HEK293 (cell line): ENCODE results near the gene CACNA1S.

Source experiments
- CTCF ChIA-PET: fragments of 350-600 bp; formaldehyde crosslinking; extraction: SDS; loops from one replicate; lab custom pipeline; 2021; ENCODE audit warnings: antibody characterized with exemption; lab: Yijun Ruan, JAX
- POLR2A ChIA-PET: fragments of 300-600 bp; formaldehyde crosslinking; extraction: SDS; loops from one replicate; lab custom pipeline; 2020; ENCODE audit warnings: antibody characterized with exemption, inconsistent platforms; lab: Yijun Ruan, JAX
- H3K27ac ChIP-seq: fragments of 200-500 bp; sonication (Bioruptor generic); 2 replicates; pipeline ENCODE4 v1.5.1; 2014; ENCODE audit warnings: low read depth, low read length, control low read depth, inconsistent platforms; ENCODE audit errors: extremely low read depth
- H3K36me3 ChIP-seq, 2 experiments: fragments of 200-500 bp in 1 of 2; sonication (Bioruptor generic) in 1 of 2; 1 replicate in 1 of 2; 2 replicates in 1 of 2; pipeline ENCODE4 v1.5.1; 2014 to 2017; ENCODE audit warnings: inconsistent platforms in 2 of 2, low read length in 2 of 2; ENCODE audit not compliant: control insufficient read depth in 2 of 2, insufficient read depth in 1 of 2
- H3K4me1 ChIP-seq: fragments of 200-500 bp; sonication (Bioruptor generic); 2 replicates; pipeline ENCODE4 v1.5.1; 2014; ENCODE audit warnings: mild to moderate bottlenecking, low read length, inconsistent platforms; ENCODE audit not compliant: control insufficient read depth, insufficient read depth
- H3K4me3 ChIP-seq: 2 replicates; pipeline ENCODE4 v1.5.1; 2011; ENCODE audit warnings: low read depth, mild to moderate bottlenecking, control low read depth, low read length, moderate library complexity
- H3K9me3 ChIP-seq: fragments of 200-500 bp; sonication (Bioruptor generic); 2 replicates; pipeline ENCODE4 v1.5.1; 2014; ENCODE audit warnings: low read depth, low read length, inconsistent platforms; ENCODE audit not compliant: control insufficient read depth, insufficient read depth
- FEZF1 ChIP-seq: fragments of 450-650 bp; formaldehyde crosslinking; IDR thresholded peaks from 2 replicates; pipeline ENCODE4 v1.5.1; 2016; ENCODE audit warnings: missing biosample characterization, missing genetic modification characterization
- IKZF3 ChIP-seq: fragments of 450-650 bp; IDR thresholded peaks from 2 replicates; pipeline ENCODE4 v1.5.0; 2018; ENCODE audit warnings: missing biosample characterization, mild to moderate bottlenecking, missing genetic modification characterization, moderate library complexity
- SP2 ChIP-seq: fragments of 450-650 bp; formaldehyde crosslinking; IDR thresholded peaks from 2 replicates; pipeline ENCODE4 v1.5.1; 2016; ENCODE audit warnings: missing biosample characterization, missing genetic modification characterization
- SP7 ChIP-seq: fragments of 450-650 bp; formaldehyde crosslinking; IDR thresholded peaks from 2 replicates; pipeline ENCODE4 v1.5.1; 2016; ENCODE audit warnings: missing biosample characterization, missing genetic modification characterization
- ZFP3 ChIP-seq: fragments of 450-650 bp; formaldehyde crosslinking; IDR thresholded peaks from 2 replicates; pipeline ENCODE4 v1.5.1; 2016; ENCODE audit warnings: low read depth, missing biosample characterization, missing genetic modification characterization
- ZNF10 ChIP-seq: fragments of 450-650 bp; formaldehyde crosslinking; IDR thresholded peaks from 2 replicates; pipeline ENCODE4 v1.5.1; 2017; ENCODE audit warnings: missing biosample characterization, missing genetic modification characterization
- ZNF2 ChIP-seq: fragments of 450-650 bp; formaldehyde crosslinking; IDR thresholded peaks from 2 replicates; pipeline ENCODE4 v1.5.1; 2016; ENCODE audit warnings: missing biosample characterization, missing genetic modification characterization
- ZNF202 ChIP-seq: fragments of 450-650 bp; formaldehyde crosslinking; IDR thresholded peaks from 2 replicates; pipeline ENCODE4 v1.5.1; 2016; ENCODE audit warnings: missing biosample characterization, missing genetic modification characterization, borderline replicate concordance
- ZNF211 ChIP-seq: fragments of 450-650 bp; formaldehyde crosslinking; IDR thresholded peaks from 2 replicates; pipeline ENCODE4 v1.5.1; 2016; ENCODE audit warnings: low read depth, missing biosample characterization, missing genetic modification characterization
- ZNF473 ChIP-seq: fragments of 450-650 bp; formaldehyde crosslinking; IDR thresholded peaks from 2 replicates; pipeline ENCODE4 v1.5.1; 2017; ENCODE audit warnings: missing biosample characterization, missing genetic modification characterization
- ZNF549 ChIP-seq: fragments of 450-650 bp; IDR thresholded peaks from 2 replicates; pipeline ENCODE4 v1.5.1; 2018; ENCODE audit warnings: missing biosample characterization, missing genetic modification characterization, mild to moderate bottlenecking, inconsistent platforms, moderate library complexity
- ZNF560 ChIP-seq: fragments of 450-650 bp; formaldehyde crosslinking; IDR thresholded peaks from 2 replicates; pipeline ENCODE4 v1.5.1; 2017; ENCODE audit warnings: missing biosample characterization, missing genetic modification characterization, borderline replicate concordance
- ZNF785 ChIP-seq: fragments of 450-650 bp; formaldehyde crosslinking; IDR thresholded peaks from 2 replicates; pipeline ENCODE4 v1.5.1; 2016; ENCODE audit warnings: missing biosample characterization, missing genetic modification characterization
- ZXDB ChIP-seq: fragments of 450-650 bp; formaldehyde crosslinking; IDR thresholded peaks from 2 replicates; pipeline ENCODE4 v1.5.1; 2016; ENCODE audit warnings: missing biosample characterization, missing genetic modification characterization
- TF ChIP-seq, protein P1 (sequence below): fragments of 450-650 bp; formaldehyde crosslinking; IDR thresholded peaks from 2 replicates; pipeline ENCODE4 v1.5.1; 2016; ENCODE audit warnings: missing biosample characterization, missing genetic modification characterization, low read depth
- TF ChIP-seq, protein P2 (sequence below): fragments of 450-650 bp; formaldehyde crosslinking; IDR thresholded peaks from 2 replicates; pipeline ENCODE4 v1.5.1; 2016; ENCODE audit warnings: missing biosample characterization, missing genetic modification characterization
- TF ChIP-seq, protein P3 (sequence below): fragments of 450-650 bp; formaldehyde crosslinking; IDR thresholded peaks from 2 replicates; pipeline ENCODE4 v1.5.1; 2016; ENCODE audit warnings: missing biosample characterization, missing genetic modification characterization
- TF ChIP-seq, protein P4 (sequence below): fragments of 450-650 bp; formaldehyde crosslinking; IDR thresholded peaks from 2 replicates; pipeline ENCODE4 v1.5.1; 2016; ENCODE audit warnings: missing biosample characterization, missing genetic modification characterization
- TF ChIP-seq, protein P5 (sequence below): fragments of 450-650 bp; IDR thresholded peaks from 2 replicates; pipeline ENCODE4 v1.5.1; 2018; ENCODE audit warnings: missing biosample characterization, missing genetic modification characterization

CACNA1S gene

DNA sequence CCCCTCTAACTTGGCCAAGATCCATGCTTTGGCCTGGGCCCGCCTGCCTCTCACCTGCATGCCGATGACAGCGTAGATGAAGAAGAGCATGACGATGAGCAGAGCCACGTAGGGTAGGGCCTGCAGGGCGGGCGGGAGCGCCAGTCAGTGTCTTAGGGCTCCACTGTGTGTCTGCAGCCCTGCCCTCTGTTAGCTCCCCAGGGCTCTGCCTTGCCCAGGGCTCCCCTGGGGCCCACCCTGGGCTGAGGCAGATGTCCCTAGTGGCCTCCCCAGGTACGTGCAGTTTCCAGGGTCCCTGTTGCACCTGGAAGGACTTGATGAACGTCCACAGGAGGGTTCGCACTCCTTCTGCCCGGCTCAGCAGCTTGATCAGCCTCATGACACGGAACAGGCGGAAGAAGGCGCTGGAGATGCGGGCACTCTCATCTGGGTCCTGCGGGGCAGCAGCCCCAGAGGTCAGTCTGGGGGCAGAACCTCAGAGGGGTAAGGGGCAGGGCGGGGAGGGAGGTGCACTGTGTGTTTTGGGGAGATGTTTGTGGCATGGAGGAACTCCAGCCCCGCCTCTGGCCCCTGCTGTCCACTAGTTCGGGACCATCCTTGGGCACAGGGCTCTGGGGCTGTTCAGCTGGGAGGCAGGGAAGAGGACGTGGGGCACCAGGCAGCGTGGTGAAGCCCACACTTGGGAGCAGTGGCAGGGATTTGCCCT lies 58.9 kb downstream of the CACNA1S start:
- H3K27ac ChIP-seq: no peak overlapping the region
- H3K4me1 ChIP-seq: peaks cover 4% of the 10 kb centered on the region
- ChIA-PET POLR2A (no interaction called here), CTCF (interaction anchor here (0.6 to 1.4 kb wide), 2 partner anchors 74 to 1165 kb away, joined by 3 to 6 read pairs; no protein-coding TSS in a partner anchor)
- H3K36me3 ChIP-seq: no peaks in the 10 kb centered on the region
- no peaks in the 10 kb centered on the region for H3K9me3 ChIP-seq
- H3K4me3 ChIP-seq: no peak overlapping the region
- no peak for TF ChIP-seq SP2 (tag by site-specific recombination)
- TF ChIP-seq, protein P1, sequence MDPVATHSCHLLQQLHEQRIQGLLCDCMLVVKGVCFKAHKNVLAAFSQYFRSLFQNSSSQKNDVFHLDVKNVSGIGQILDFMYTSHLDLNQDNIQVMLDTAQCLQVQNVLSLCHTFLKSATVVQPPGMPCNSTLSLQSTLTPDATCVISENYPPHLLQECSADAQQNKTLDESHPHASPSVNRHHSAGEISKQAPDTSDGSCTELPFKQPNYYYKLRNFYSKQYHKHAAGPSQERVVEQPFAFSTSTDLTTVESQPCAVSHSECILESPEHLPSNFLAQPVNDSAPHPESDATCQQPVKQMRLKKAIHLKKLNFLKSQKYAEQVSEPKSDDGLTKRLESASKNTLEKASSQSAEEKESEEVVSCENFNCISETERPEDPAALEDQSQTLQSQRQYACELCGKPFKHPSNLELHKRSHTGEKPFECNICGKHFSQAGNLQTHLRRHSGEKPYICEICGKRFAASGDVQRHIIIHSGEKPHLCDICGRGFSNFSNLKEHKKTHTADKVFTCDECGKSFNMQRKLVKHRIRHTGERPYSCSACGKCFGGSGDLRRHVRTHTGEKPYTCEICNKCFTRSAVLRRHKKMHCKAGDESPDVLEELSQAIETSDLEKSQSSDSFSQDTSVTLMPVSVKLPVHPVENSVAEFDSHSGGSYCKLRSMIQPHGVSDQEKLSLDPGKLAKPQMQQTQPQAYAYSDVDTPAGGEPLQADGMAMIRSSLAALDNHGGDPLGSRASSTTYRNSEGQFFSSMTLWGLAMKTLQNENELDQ: no peak
- TF ChIP-seq, protein P2, sequence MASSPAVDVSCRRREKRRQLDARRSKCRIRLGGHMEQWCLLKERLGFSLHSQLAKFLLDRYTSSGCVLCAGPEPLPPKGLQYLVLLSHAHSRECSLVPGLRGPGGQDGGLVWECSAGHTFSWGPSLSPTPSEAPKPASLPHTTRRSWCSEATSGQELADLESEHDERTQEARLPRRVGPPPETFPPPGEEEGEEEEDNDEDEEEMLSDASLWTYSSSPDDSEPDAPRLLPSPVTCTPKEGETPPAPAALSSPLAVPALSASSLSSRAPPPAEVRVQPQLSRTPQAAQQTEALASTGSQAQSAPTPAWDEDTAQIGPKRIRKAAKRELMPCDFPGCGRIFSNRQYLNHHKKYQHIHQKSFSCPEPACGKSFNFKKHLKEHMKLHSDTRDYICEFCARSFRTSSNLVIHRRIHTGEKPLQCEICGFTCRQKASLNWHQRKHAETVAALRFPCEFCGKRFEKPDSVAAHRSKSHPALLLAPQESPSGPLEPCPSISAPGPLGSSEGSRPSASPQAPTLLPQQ (tag by site-specific recombination): 0 out of 2 replicates have a peak, but pooled peaks have one; percentile 26

DNA sequence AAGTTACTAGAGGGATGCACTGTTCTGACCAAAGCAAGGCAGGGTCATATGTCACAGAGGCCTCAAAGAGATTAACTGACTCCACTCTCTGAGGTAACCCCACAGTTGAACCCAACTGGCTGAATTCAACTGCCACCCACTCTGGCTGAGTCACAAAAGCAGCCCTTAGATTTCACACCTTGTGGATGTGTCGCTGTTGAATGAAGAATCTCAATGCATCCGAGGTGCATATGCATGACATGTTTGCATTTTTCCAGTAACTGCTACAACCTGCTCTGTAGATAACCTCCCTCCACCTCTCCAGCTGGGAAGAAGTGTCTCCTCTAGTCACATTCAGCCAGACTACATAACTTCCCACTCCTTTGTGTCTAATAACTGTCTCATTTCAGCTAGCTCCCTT lies 60.8 kb downstream of the CACNA1S start:
- ChIA-PET CTCF (interaction anchor here (0.7 kb wide), 1 partner anchor 79 kb away, joined by 3 read pairs; no protein-coding TSS in a partner anchor), POLR2A (no interaction called here)
- Histone ChIP-seq H3K9me3 (no peaks in the 10 kb centered on the region), H3K36me3 (no peaks in the 10 kb centered on the region), H3K4me3 (no peak overlapping the region), H3K27ac (no peak overlapping the region), H3K4me1 (peaks cover 4% of the 10 kb centered on the region)
- TF ChIP-seq ZNF560 (tag by site-specific recombination) (no peak), ZNF549 (tag by site-specific recombination) (no peak), ZNF202 (tag by site-specific recombination) (no peak), ZFP3 (tag by site-specific recombination) (no peak), SP7 (no peak), ZNF10 (no peak), IKZF3 (tag by site-specific recombination) (no peak), ZXDB (tag by site-specific recombination) (no peak), ZNF211 (no peak), FEZF1 (tag by site-specific recombination) (no peak), ZNF2 (no peak), ZNF785 (tag by site-specific recombination) (no peak), ZNF473 (tag by site-specific recombination) (no peak)
- TF ChIP-seq, protein P3, sequence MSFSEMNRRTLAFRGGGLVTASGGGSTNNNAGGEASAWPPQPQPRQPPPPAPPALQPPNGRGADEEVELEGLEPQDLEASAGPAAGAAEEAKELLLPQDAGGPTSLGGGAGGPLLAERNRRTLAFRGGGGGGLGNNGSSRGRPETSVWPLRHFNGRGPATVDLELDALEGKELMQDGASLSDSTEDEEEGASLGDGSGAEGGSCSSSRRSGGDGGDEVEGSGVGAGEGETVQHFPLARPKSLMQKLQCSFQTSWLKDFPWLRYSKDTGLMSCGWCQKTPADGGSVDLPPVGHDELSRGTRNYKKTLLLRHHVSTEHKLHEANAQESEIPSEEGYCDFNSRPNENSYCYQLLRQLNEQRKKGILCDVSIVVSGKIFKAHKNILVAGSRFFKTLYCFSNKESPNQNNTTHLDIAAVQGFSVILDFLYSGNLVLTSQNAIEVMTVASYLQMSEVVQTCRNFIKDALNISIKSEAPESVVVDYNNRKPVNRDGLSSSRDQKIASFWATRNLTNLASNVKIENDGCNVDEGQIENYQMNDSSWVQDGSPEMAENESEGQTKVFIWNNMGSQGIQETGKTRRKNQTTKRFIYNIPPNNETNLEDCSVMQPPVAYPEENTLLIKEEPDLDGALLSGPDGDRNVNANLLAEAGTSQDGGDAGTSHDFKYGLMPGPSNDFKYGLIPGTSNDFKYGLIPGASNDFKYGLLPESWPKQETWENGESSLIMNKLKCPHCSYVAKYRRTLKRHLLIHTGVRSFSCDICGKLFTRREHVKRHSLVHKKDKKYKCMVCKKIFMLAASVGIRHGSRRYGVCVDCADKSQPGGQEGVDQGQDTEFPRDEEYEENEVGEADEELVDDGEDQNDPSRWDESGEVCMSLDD (tag by site-specific recombination): no peak
- TF ChIP-seq, protein P4, sequence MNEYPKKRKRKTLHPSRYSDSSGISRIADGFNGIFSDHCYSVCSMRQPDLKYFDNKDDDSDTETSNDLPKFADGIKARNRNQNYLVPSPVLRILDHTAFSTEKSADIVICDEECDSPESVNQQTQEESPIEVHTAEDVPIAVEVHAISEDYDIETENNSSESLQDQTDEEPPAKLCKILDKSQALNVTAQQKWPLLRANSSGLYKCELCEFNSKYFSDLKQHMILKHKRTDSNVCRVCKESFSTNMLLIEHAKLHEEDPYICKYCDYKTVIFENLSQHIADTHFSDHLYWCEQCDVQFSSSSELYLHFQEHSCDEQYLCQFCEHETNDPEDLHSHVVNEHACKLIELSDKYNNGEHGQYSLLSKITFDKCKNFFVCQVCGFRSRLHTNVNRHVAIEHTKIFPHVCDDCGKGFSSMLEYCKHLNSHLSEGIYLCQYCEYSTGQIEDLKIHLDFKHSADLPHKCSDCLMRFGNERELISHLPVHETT: no peak
- TF ChIP-seq, protein P5, sequence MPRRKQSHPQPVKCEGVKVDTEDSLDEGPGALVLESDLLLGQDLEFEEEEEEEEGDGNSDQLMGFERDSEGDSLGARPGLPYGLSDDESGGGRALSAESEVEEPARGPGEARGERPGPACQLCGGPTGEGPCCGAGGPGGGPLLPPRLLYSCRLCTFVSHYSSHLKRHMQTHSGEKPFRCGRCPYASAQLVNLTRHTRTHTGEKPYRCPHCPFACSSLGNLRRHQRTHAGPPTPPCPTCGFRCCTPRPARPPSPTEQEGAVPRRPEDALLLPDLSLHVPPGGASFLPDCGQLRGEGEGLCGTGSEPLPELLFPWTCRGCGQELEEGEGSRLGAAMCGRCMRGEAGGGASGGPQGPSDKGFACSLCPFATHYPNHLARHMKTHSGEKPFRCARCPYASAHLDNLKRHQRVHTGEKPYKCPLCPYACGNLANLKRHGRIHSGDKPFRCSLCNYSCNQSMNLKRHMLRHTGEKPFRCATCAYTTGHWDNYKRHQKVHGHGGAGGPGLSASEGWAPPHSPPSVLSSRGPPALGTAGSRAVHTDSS (tag by site-specific recombination): no peak
